Immature natural killer cell (primary cell): ENCODE results near the gene UBB. TPM values are rescaled to one million over a fixed set of nuclear protein-coding genes. Genes with fewer than 3 reads are reported as not detected.

Experiments
- DNase-seq, 3 donors: peaks; one replicate each; pipeline ENCODE4 v3.0.0; 2022; ENCODE audit warnings: mixed read lengths in 1 of 3
- H3K27ac Mint-ChIP-seq, 6 donors: one replicate each; pipeline ENCODE4 v1.8.0; 2020; ENCODE audit warnings: mixed read lengths in 6 of 6, mild to moderate bottlenecking in 5 of 6, inconsistent platforms in 4 of 6, moderate library complexity in 3 of 6
- H3K27me3 Mint-ChIP-seq, 3 donors: one replicate each; pipeline ENCODE4 v1.8.0; 2020 to 2021; ENCODE audit warnings: low read depth in 3 of 3, mild to moderate bottlenecking in 3 of 3, mixed read lengths in 3 of 3, moderate library complexity in 3 of 3, inconsistent platforms in 1 of 3
- H3K36me3 Mint-ChIP-seq, 3 donors: one replicate each; pipeline ENCODE4 v1.8.0; 2020; ENCODE audit warnings: mixed read lengths in 3 of 3, inconsistent platforms in 2 of 3, mild to moderate bottlenecking in 2 of 3
- H3K4me1 Mint-ChIP-seq, 2 donors: one replicate each; pipeline ENCODE4 v1.8.0; 2020; ENCODE audit warnings: inconsistent platforms in 2 of 2, mild to moderate bottlenecking in 2 of 2, mixed read lengths in 2 of 2, moderate library complexity in 1 of 2
- H3K4me3 Mint-ChIP-seq, 5 donors: one replicate each; pipeline ENCODE4 v1.8.0; 2020; ENCODE audit warnings: mild to moderate bottlenecking in 5 of 5, mixed read lengths in 5 of 5, inconsistent platforms in 3 of 5, moderate library complexity in 3 of 5
- H3K9me3 Mint-ChIP-seq, 6 donors: one replicate each; pipeline ENCODE4 v1.8.0; 2020; ENCODE audit warnings: mild to moderate bottlenecking in 6 of 6, mixed read lengths in 6 of 6, inconsistent platforms in 4 of 6, moderate library complexity in 3 of 6
- polyA plus RNA-seq, 3 donors: library from polyadenylated mRNA; unstranded; fragments of 300-500 nt; fragmentation: Illumina TruSeq; gene quantifications; one replicate each; pipeline ENCODE4 v1.2.3, GENCODE V29; 2021

Gene UBB
- polyA plus RNA-seq, 3 donors from 2014 or later = 3,354 to 4,873 (median 3,832) TPM

GRCh38 chr17:16415031-16415924 lies 34.4 kb downstream of the UBB start, which contains the start of gene TRPV2:
Gene TRPV2 (plus strand): TSS chr17:16415571. CDS start chr17:16417669, 2,098 bp downstream.
- Mint-ChIP-seq H3K27me3 (peaks cover 2 to 12% (median 3%) of the 10 kb centered on the region in 3 donors), H3K9me3 (no peaks in the 10 kb centered on the region), H3K4me3 (peak within 1 kb of the TSS; percentile 94 to 99 (median 97)), H3K36me3 (peaks cover 11 to 22% (median 12%) of the 10 kb centered on the region in 3 donors), H3K4me1 (peaks cover 53 to 56% of the 10 kb centered on the region in 2 donors), H3K27ac (peak within 1 kb of the TSS; percentile 97 to 100 (median 99))
- DNase-seq = peak; percentile 51 to 54 (median 53)

GRCh38 chr17:16417399-16417798 lies 36.5 kb downstream of the UBB start:
- no peaks in the 10 kb centered on the region for H3K9me3 Mint-ChIP-seq
- peaks cover 11 to 31% (median 12%) of the 10 kb centered on the region in 3 donors for H3K36me3 Mint-ChIP-seq
- no peak for DNase-seq
- peak overlapping the region; percentile 97 to 100 (median 99) for H3K27ac Mint-ChIP-seq
- peak overlapping the region; percentile 94 to 99 (median 97) for H3K4me3 Mint-ChIP-seq
- peaks cover 2 to 12% (median 3%) of the 10 kb centered on the region in 3 donors for H3K27me3 Mint-ChIP-seq
- H3K4me1 Mint-ChIP-seq = peaks cover 60 to 64% of the 10 kb centered on the region in 2 donors

DNA sequence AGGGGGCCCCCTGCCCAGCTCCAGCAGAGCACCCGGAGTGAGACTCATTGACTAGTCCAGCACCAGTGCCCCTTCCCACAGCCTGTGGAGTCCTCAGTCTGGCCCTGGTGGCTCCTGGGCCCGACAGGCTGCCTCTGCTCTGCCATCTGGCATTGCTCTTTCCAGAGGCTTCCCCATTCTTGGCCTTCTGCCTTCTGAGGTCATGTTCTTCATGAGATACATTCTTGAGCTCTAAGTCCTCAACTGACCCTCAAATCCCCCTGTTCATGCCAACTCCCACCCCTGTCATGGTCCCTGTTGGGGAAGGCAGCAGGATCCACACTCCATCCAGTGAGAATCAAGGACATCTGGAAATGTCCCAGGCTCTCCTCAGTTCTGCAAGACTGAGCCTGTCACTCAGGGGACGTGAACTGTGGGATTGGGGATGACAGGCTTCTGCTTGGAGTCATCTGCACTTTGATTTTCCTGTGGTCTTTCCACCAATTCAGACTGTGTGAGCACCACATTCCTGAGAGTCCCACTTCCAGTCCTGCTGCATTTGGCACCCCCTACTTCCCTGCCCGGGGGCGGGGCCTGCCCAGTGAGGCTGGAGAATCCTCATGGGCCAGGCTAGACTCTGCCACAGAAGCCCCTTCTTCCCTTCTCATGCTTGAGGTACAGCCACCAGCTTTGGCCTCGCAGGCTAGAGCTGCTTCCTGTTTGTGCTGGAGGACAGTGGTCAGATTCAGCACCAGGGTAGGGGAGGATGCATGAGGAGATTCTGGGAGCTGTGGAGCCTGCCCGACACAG lies 37.2 kb downstream of the UBB start:
- Mint-ChIP-seq H3K27me3 (peaks cover 2 to 11% (median 3%) of the 10 kb centered on the region in 3 donors), H3K4me1 (peaks cover 61 to 62% of the 10 kb centered on the region in 2 donors), H3K27ac (peak overlapping the region; percentile 57 to 99 (median 93)), H3K9me3 (no peaks in the 10 kb centered on the region), H3K36me3 (peaks cover 11 to 31% (median 12%) of the 10 kb centered on the region in 3 donors), H3K4me3 (peak overlapping the region; percentile 62 to 83 (median 66))
- DNase-seq = no peak

DNA sequence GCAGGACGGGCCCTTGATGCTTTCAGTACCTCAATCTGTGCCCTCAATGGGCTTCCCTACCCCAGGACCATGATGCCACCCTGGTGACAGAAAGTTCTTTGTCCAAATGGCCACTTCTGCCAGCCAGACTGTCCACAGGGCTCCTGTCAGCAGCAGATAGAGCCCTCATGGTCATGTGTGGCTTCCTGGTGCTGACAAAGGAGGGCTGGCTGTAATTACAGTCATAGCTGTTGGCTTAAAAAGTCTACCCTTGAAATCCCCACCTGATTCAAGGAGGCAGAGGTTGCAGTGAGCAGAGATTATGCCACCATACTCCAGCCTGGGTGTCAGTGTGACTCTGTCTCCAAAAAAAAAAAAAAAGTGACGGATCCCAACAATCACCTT lies 37.8 kb downstream of the UBB start:
- H3K9me3 Mint-ChIP-seq = no peaks in the 10 kb centered on the region
- peaks cover 59 to 63% of the 10 kb centered on the region in 2 donors for H3K4me1 Mint-ChIP-seq
- DNase-seq = no peak
- peaks cover 11 to 31% (median 12%) of the 10 kb centered on the region in 3 donors for H3K36me3 Mint-ChIP-seq
- H3K27ac Mint-ChIP-seq = peak overlapping the region; percentile 57 to 97 (median 89)
- H3K4me3 Mint-ChIP-seq = peak overlapping the region; percentile 55 to 83 (median 66)
- H3K27me3 Mint-ChIP-seq = peaks cover 2 to 11% (median 3%) of the 10 kb centered on the region in 3 donors

DNA sequence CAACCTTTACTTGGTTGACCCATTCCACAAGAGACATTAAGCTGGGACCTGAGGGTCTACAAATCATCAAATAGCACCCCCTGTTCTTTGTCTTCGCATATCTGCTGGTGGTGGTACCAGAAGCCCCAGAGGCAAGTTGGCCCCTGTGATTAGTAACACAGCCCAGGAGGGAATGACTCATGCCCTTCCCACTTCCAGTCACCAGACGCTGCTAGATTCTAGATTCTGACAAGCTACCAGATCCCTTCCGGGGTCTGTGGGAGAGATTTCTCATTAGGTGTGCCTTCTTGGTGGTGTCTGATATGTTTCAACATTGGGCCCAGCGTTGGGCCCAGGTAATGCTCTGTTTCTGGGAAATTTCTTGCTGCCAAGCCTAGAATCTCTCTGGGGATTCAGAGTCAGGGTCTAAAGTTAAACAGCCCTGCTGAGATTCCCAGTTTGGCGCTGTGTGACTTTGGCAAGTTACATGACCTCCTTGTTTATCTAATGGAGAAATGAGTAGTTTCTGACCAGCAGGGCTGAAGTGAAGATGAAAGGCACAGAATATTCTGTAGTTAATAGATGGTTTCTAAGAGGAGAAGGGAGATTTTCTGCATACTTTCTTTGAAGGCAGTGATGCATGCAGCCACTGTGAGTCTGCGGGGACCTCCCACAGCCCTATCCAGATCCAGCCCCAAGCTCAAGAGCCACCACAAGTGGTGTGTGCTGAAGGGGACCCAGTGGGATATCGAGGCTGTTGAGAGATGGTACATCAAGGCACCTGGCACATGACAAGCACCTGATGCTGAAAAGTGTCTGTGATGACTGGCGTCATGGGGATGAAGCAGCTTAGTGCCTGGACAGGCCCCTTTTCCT lies 38.4 kb downstream of the UBB start:
- Mint-ChIP-seq H3K4me3 (peak overlapping the region; percentile 55 to 83 (median 66)), H3K36me3 (peaks cover 11 to 31% (median 12%) of the 10 kb centered on the region in 3 donors), H3K27ac (peak overlapping the region; percentile 57 to 97 (median 89)), H3K9me3 (no peaks in the 10 kb centered on the region), H3K27me3 (peaks cover 2 to 11% (median 3%) of the 10 kb centered on the region in 3 donors), H3K4me1 (peaks cover 55 to 61% of the 10 kb centered on the region in 2 donors)
- DNase-seq = no peak

DNA sequence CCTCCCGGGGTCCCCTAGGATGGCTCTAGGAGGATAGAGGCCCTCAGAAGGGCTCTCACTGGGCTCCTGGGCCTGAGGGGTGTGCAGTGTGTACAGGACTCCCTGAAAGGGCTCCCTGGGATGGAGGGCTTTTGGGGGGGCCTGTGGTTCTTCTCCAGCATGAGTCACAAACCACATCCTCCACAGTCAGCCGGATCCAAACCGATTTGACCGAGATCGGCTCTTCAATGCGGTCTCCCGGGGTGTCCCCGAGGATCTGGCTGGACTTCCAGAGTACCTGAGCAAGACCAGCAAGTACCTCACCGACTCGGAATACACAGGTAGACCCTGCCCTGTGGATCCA lies 39.0 kb downstream of the UBB start:
- Mint-ChIP-seq H3K9me3 (no peaks in the 10 kb centered on the region), H3K36me3 (peaks cover 11 to 31% (median 12%) of the 10 kb centered on the region in 3 donors), H3K4me3 (peak overlapping the region; percentile 10 to 83 (median 66)), H3K27me3 (peaks cover 2 to 11% (median 3%) of the 10 kb centered on the region in 3 donors), H3K4me1 (peaks cover 49 to 56% of the 10 kb centered on the region in 2 donors), H3K27ac (peak overlapping the region; percentile 57 to 97 (median 89))
- DNase-seq = peak; percentile 18 to 31 (median 28)

DNA sequence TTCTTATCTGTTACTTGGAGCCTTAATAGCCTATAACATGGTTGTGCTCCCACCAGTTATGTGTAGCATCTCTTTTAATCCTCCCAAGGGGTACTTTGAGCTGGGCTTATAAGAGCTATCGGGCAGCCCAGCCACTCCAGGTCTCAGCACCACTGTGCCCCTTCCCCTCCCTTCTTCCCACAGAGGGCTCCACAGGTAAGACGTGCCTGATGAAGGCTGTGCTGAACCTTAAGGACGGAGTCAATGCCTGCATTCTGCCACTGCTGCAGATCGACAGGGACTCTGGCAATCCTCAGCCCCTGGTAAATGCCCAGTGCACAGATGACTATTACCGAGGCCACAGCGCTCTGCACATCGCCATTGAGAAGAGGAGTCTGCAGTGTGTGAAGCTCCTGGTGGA lies 41.5 kb downstream of the UBB start:
- no peak for DNase-seq
- H3K4me3 Mint-ChIP-seq = no peak overlapping the region
- no peak overlapping the region for H3K27ac Mint-ChIP-seq
- peaks cover 0 to 2% (median 0%) of the 10 kb centered on the region in 3 donors for H3K27me3 Mint-ChIP-seq
- H3K4me1 Mint-ChIP-seq = peaks cover 40 to 42% of the 10 kb centered on the region in 2 donors
- no peaks in the 10 kb centered on the region for H3K9me3 Mint-ChIP-seq
- peaks cover 11 to 38% (median 13%) of the 10 kb centered on the region in 3 donors for H3K36me3 Mint-ChIP-seq

DNA sequence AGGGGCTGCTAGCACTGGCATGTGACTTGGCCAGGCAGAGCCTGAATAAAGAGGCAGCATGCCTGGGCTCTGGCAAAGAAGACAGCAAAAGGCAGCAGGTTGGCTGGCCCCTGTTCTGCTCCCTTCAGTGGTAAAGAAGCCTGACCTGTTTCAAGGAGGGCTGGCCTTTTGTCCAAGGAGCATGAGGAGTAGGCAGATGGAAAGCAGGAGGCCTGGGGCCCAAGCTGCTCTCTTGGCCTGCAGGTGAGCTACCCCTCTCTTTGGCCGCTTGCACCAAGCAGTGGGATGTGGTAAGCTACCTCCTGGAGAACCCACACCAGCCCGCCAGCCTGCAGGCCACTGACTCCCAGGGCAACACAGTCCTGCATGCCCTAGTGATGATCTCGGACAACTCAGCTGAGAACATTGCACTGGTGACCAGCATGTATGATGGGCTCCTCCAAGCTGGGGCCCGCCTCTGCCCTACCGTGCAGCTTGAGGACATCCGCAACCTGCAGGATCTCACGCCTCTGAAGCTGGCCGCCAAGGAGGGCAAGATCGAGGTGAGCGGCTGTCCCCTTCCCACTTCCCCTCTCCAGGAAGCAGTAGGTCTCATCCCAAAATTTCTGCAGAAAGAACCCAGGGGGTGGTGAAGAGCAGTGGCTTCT lies 42.5 kb downstream of the UBB start:
- H3K9me3 Mint-ChIP-seq = no peaks in the 10 kb centered on the region
- H3K36me3 Mint-ChIP-seq = peaks cover 8 to 33% (median 13%) of the 10 kb centered on the region in 3 donors
- no peak overlapping the region for H3K27ac Mint-ChIP-seq
- peaks cover 33 to 34% of the 10 kb centered on the region in 2 donors for H3K4me1 Mint-ChIP-seq
- no peak for DNase-seq
- no peak overlapping the region for H3K4me3 Mint-ChIP-seq
- peaks cover 0 to 2% (median 0%) of the 10 kb centered on the region in 3 donors for H3K27me3 Mint-ChIP-seq

DNA sequence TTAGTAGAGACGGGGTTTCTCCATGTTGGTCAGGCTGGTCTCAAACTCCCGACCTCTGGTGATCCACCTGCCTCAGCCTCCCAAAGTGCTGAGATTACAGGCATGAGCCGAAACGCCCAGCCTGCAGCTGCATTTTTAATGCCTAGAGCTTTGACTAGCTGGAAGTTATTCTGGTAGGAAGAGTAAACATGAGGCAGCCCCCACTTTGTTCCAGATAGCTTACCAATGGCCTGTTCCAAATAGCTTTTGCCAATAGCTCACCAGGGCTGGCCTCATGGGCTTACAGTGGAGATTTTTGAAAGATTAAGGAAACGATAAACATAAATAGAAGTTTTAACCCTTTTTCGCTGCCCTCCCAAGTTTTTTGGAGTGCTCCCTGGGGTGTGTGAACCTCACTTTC lies 44.3 kb downstream of the UBB start:
- H3K36me3 Mint-ChIP-seq = peaks cover 3 to 29% (median 4%) of the 10 kb centered on the region in 3 donors
- H3K4me1 Mint-ChIP-seq = peaks cover 15 to 16% of the 10 kb centered on the region in 2 donors
- no peaks in the 10 kb centered on the region for H3K27me3 Mint-ChIP-seq
- H3K4me3 Mint-ChIP-seq = no peak overlapping the region
- DNase-seq = no peak
- H3K27ac Mint-ChIP-seq = no peak overlapping the region
- no peaks in the 10 kb centered on the region for H3K9me3 Mint-ChIP-seq

DNA sequence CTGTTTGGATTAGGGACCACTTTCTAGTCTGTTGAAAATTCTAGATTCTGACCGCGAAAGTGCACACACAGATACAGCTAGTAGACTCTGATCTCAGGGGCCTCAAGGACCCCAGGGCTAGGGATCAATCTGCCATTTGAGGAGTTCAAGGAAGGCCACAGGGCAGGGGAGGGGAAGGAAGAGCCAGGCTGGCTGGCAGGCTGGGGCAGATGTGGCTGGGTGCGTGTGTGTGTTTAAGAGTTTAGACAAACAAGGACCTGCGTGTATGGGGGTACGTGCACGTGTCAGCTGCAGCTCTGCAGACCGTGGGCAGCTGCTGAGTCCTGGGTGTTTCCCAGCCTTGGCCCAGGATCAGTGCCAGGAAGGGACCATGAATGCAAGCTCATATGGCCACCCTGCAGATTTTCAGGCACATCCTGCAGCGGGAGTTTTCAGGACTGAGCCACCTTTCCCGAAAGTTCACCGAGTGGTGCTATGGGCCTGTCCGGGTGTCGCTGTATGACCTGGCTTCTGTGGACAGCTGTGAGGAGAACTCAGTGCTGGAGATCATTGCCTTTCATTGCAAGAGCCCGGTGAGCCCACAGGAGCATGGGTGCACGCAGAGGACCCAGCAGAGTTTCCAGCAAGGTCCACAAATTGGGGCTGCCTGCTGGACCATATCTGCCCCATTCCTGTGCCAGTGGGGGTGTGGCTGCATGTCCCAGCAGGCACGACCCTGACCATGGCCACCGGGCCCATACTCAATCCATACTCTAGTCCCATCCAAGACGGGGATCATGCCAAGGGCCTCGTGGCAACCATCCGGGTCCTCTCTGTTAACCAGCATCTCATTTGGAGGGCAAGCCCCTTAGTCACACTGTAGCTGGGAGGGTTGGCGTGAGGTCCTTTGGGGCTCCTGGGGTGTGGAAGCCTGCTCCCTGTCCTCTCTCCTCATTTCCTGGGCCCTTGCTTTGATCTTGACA lies 45.1 kb downstream of the UBB start:
- Mint-ChIP-seq H3K36me3 (peaks cover 3 to 25% (median 4%) of the 10 kb centered on the region in 3 donors), H3K27me3 (no peaks in the 10 kb centered on the region), H3K4me3 (no peak overlapping the region), H3K9me3 (no peaks in the 10 kb centered on the region), H3K4me1 (peaks cover 7 to 9% of the 10 kb centered on the region in 2 donors), H3K27ac (peak overlapping the region in 1 of 6 donors; percentile 25)
- DNase-seq = no peak

DNA sequence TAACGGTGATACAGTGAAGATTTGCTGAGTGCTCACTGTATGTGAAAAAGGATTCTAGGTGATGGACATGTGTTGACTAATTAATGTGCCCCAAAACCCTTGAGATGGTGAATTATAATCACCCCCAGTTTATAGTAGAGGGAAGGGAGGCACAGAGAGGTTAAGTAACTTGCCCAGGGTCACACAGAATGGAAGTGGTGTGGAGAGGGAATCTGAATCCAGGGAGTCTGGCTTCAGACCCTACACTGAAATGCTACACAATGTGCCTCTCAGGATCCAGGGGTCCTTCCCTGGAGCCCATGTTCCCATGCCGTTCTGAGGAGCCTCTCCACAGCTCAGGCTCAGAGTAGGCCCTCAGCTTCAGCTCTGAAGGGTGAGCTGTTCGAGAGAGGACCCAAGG lies 46.1 kb downstream of the UBB start:
- H3K27ac Mint-ChIP-seq = peak overlapping the region in 1 of 6 donors; percentile 49
- H3K27me3 Mint-ChIP-seq = no peaks in the 10 kb centered on the region
- no peak overlapping the region for H3K4me3 Mint-ChIP-seq
- peaks cover 3 to 20% (median 4%) of the 10 kb centered on the region in 3 donors for H3K36me3 Mint-ChIP-seq
- H3K4me1 Mint-ChIP-seq = peaks cover 6 to 8% of the 10 kb centered on the region in 2 donors
- no peaks in the 10 kb centered on the region for H3K9me3 Mint-ChIP-seq
- no peak for DNase-seq
